Mesendoderm (in vitro differentiated cells): ENCODE data around the gene RAB17.

ENCODE experiments used
- DNase-seq: peaks from one replicate; pipeline ENCODE4 v3.0.0; 2013
- H2AK5ac ChIP-seq: 2 replicates; pipeline ENCODE4 v1.6.1; 2013; ENCODE audit warnings: low read length, inconsistent platforms
- H2BK120ac ChIP-seq: 2 replicates; pipeline ENCODE4 v1.6.1; 2013; ENCODE audit warnings: low read depth, mild to moderate bottlenecking, low read length, moderate library complexity, mixed read lengths
- H2BK15ac ChIP-seq: replicated peaks from 2 replicates; pipeline ENCODE4 v1.6.1; 2013; ENCODE audit warnings: low read depth, mild to moderate bottlenecking, moderate library complexity
- H2BK5ac ChIP-seq: 2 replicates; pipeline ENCODE4 v1.6.1; 2013; ENCODE audit warnings: low read length, inconsistent platforms
- H3K18ac ChIP-seq: 2 replicates; pipeline ENCODE4 v1.6.1; 2013; ENCODE audit warnings: mild to moderate bottlenecking, low read length, mixed read lengths
- H3K23ac ChIP-seq: one replicate; pipeline ENCODE4 v1.6.1; 2013; ENCODE audit warnings: low read length
- H3K27ac ChIP-seq: 2 replicates; pipeline ENCODE4 v1.5.1; 2013; ENCODE audit warnings: low read depth, mild to moderate bottlenecking, inconsistent platforms, low read length, moderate library complexity
- H3K27me3 ChIP-seq: 2 replicates; pipeline ENCODE4 v1.6.1; 2013; ENCODE audit warnings: low read length, control low read depth, mild to moderate bottlenecking, inconsistent platforms; ENCODE audit not compliant: insufficient read depth, poor library complexity
- H3K36me3 ChIP-seq: 2 replicates; pipeline ENCODE4 v1.6.1; 2013; ENCODE audit warnings: low read length, inconsistent platforms; ENCODE audit not compliant: control insufficient read depth, insufficient read depth
- H3K4ac ChIP-seq: one replicate; pipeline ENCODE4 v1.6.1; 2013; ENCODE audit warnings: low read depth, mild to moderate bottlenecking, low read length, moderate library complexity
- H3K4me1 ChIP-seq: 2 replicates; pipeline ENCODE4 v1.6.1; 2013; ENCODE audit warnings: low read depth, low read length, inconsistent platforms; ENCODE audit not compliant: control insufficient read depth
- H3K4me2 ChIP-seq: 2 replicates; pipeline ENCODE4 v1.6.1; 2013; ENCODE audit warnings: low read length
- H3K4me3 ChIP-seq: 2 replicates; pipeline ENCODE4 v1.5.1; 2013; ENCODE audit warnings: mild to moderate bottlenecking, low read length
- H3K56ac ChIP-seq: one replicate; pipeline ENCODE4 v1.6.1; 2013; ENCODE audit warnings: low read length
- H3K79me1 ChIP-seq: 2 replicates; pipeline ENCODE4 v1.6.1; 2013; ENCODE audit warnings: low read length, inconsistent platforms
- H3K79me2 ChIP-seq: 2 replicates; pipeline ENCODE4 v1.6.1; 2013; ENCODE audit warnings: mild to moderate bottlenecking, low read length; ENCODE audit not compliant: control insufficient read depth, insufficient read depth
- H3K9ac ChIP-seq: 2 replicates; pipeline ENCODE4 v1.6.1; 2013; ENCODE audit warnings: low read length, inconsistent platforms
- H4K5ac ChIP-seq: one replicate; pipeline ENCODE4 v1.6.1; 2013; ENCODE audit warnings: low read length
- H4K8ac ChIP-seq: one replicate; pipeline ENCODE4 v1.6.1; 2013; ENCODE audit warnings: low read depth, mild to moderate bottlenecking, control low read depth, low read length, moderate library complexity
- WGBS: extraction: QIAGEN DNeasy Blood & Tissue Kit; methylation state at CpG from one replicate; pipeline ENCODE4 v1.1.7; 2013; ENCODE audit warnings: low lambda C conversion rate, missing lambda C conversion rate; ENCODE audit not compliant: insufficient coverage; ENCODE audit errors: extremely low coverage; 5-methylcytosine and 5-hydroxymethylcytosine counted together

RAB17 gene

GRCh38 chr2:237588044-237588696, 2.4 kb downstream of the RAB17 start:
- Histone ChIP-seq H3K4me3 (peak overlapping the region; percentile 34), H3K4me1 (peaks cover 22% of the 10 kb centered on the region), H3K4me2 (peak overlapping the region; percentile 8), H2BK15ac (no peak overlapping the region), H4K5ac (no peak overlapping the region), H3K23ac (no peak overlapping the region), H2BK5ac (no peak overlapping the region), H3K27me3 (no peaks in the 10 kb centered on the region), H3K56ac (peak overlapping the region; percentile 79), H3K27ac (peak overlapping the region; percentile 1), H3K9ac (peak overlapping the region; percentile 58), H3K36me3 (no peaks in the 10 kb centered on the region), H4K8ac (no peak overlapping the region), H2AK5ac (no peak overlapping the region), H3K79me2 (peaks cover 51% of the 10 kb centered on the region), H3K18ac (no peak overlapping the region), H3K4ac (no peak overlapping the region), H3K79me1 (peaks cover 5% of the 10 kb centered on the region), H2BK120ac (no peak overlapping the region)
- no CpG with 5 or more reads among the region's 9 CpGs for WGBS
- DNase-seq, result no peak

GRCh38 chr2:237585590-237586221, 4.8 kb downstream of the RAB17 start:
- Histone ChIP-seq H2BK5ac (peak overlapping the region; percentile 87), H4K8ac (no peak overlapping the region), H3K18ac (peak overlapping the region; percentile 12), H2BK120ac (peak overlapping the region; percentile 6), H3K36me3 (no peaks in the 10 kb centered on the region), H4K5ac (no peak overlapping the region), H3K79me1 (peaks cover 1% of the 10 kb centered on the region), H3K4me1 (peaks cover 17% of the 10 kb centered on the region), H3K4me3 (no peak overlapping the region), H3K23ac (peak overlapping the region; percentile 82), H3K4me2 (no peak overlapping the region), H3K27me3 (no peaks in the 10 kb centered on the region), H3K27ac (no peak overlapping the region), H2AK5ac (peak overlapping the region; percentile 64), H3K56ac (peak overlapping the region; percentile 45), H3K79me2 (peaks cover 53% of the 10 kb centered on the region), H3K9ac (peak overlapping the region; percentile 3), H2BK15ac (no peak overlapping the region), H3K4ac (peak overlapping the region; percentile 46)
- no peak for DNase-seq
- WGBS, result no CpG with 5 or more reads among the region's 15 CpGs

- no CpG with 5 or more reads among the region's 19 CpGs for WGBS
- Histone ChIP-seq H4K5ac (no peak overlapping the region), H3K56ac (no peak overlapping the region), H3K4me2 (no peak overlapping the region), H2BK120ac (no peak overlapping the region), H3K27ac (no peak overlapping the region), H2BK15ac (no peak overlapping the region), H2BK5ac (no peak overlapping the region), H3K23ac (no peak overlapping the region), H3K79me2 (peaks cover 40% of the 10 kb centered on the region), H3K79me1 (peaks cover 1% of the 10 kb centered on the region), H3K18ac (no peak overlapping the region), H2AK5ac (peak overlapping the region; percentile 22), H3K4ac (no peak overlapping the region), H4K8ac (no peak overlapping the region), H3K4me3 (no peak overlapping the region), H3K36me3 (no peaks in the 10 kb centered on the region), H3K4me1 (peaks cover 17% of the 10 kb centered on the region), H3K9ac (no peak overlapping the region), H3K27me3 (no peaks in the 10 kb centered on the region)
- DNase-seq, result no peak
These were observed 6.9 kb downstream of the RAB17 start for GRCh38 chr2:237583385-237584295.

GRCh38 chr2:237581751-237582746, 8.5 kb downstream of the RAB17 start:
- Histone ChIP-seq H3K27ac (peak overlapping the region; percentile 5), H3K79me1 (peaks cover 1% of the 10 kb centered on the region), H3K4me2 (no peak overlapping the region), H2BK15ac (no peak overlapping the region), H2BK5ac (peak overlapping the region; percentile 52), H2AK5ac (peak overlapping the region; percentile 75), H3K23ac (no peak overlapping the region), H3K4me1 (peaks cover 14% of the 10 kb centered on the region), H3K56ac (peak overlapping the region; percentile 86), H4K5ac (no peak overlapping the region), H3K27me3 (no peaks in the 10 kb centered on the region), H2BK120ac (no peak overlapping the region), H3K4me3 (no peak overlapping the region), H3K9ac (peak overlapping the region; percentile 35), H3K79me2 (peaks cover 26% of the 10 kb centered on the region), H3K36me3 (peaks cover 2% of the 10 kb centered on the region), H3K18ac (peak overlapping the region; percentile 20), H4K8ac (no peak overlapping the region), H3K4ac (no peak overlapping the region)
- peak; percentile 84 for DNase-seq
- no CpG with 5 or more reads among the region's 25 CpGs for WGBS

GRCh38 chr2:237581326-237581725, 9.2 kb downstream of the RAB17 start:
- Histone ChIP-seq H2BK120ac (no peak overlapping the region), H3K79me2 (peaks cover 19% of the 10 kb centered on the region), H4K8ac (no peak overlapping the region), H3K27me3 (no peaks in the 10 kb centered on the region), H3K4me3 (no peak overlapping the region), H2AK5ac (no peak overlapping the region), H3K18ac (no peak overlapping the region), H3K79me1 (peaks cover 1% of the 10 kb centered on the region), H4K5ac (no peak overlapping the region), H2BK15ac (no peak overlapping the region), H2BK5ac (no peak overlapping the region), H3K9ac (no peak overlapping the region), H3K36me3 (peaks cover 2% of the 10 kb centered on the region), H3K23ac (no peak overlapping the region), H3K56ac (no peak overlapping the region), H3K4ac (no peak overlapping the region), H3K27ac (no peak overlapping the region), H3K4me1 (peaks cover 7% of the 10 kb centered on the region), H3K4me2 (no peak overlapping the region)
- no CpG with 5 or more reads among the region's 6 CpGs for WGBS
- no peak for DNase-seq
